Upper lobe of right lung (tissue), 1 donor: Measurements from ENCODE around the gene L3MBTL1. TPM values are rescaled to one million over a fixed set of nuclear protein-coding genes. Genes with fewer than 3 reads are reported as not detected.
A peak's percentile ranks its signal among the peaks of the same experiment; 100 is the strongest.
"Not testable (repeated sequence)": the region's sequence is repeated elsewhere in the genome, so short reads cannot be mapped to it uniquely, and the experiment has no call there.

Experiments used
- ATAC-seq: fragments of 200-7000 bp; cut with Tn5 transposase; one replicate; pipeline ENCODE4 v1.9.1; 2020; ENCODE audit warnings: mild to moderate bottlenecking, moderate library complexity
- DNase-seq: peaks from one replicate; pipeline ENCODE4 v3.0.0-alpha.2; 2020
- H3K27ac ChIP-seq: fragments of 200-600 bp; one replicate; pipeline ENCODE4 v1.8.0; 2022
- H3K27me3 ChIP-seq: fragments of 200-600 bp; one replicate; pipeline ENCODE4 v1.8.0; 2022; ENCODE audit warnings: mild to moderate bottlenecking
- H3K36me3 ChIP-seq: fragments of 200-600 bp; one replicate; pipeline ENCODE4 v1.8.0; 2022
- H3K4me1 ChIP-seq: fragments of 200-600 bp; one replicate; pipeline ENCODE4 v1.8.0; 2022
- H3K4me3 ChIP-seq: fragments of 200-600 bp; one replicate; pipeline ENCODE4 v1.8.0; 2022; ENCODE audit warnings: mild to moderate bottlenecking
- H3K9me3 ChIP-seq: fragments of 200-600 bp; one replicate; pipeline ENCODE4 v1.8.0; 2022
- intact Hi-C: fragments of 100-400 bp; cut with DNase I; formaldehyde crosslinking; loops from one replicate; pipeline ENCODE4 v1.11.0; 2022
- total RNA-seq: library from RNA; stranded (reverse); fragmentation: NEBNext Ultra II Directional; extraction: Animal tissue kit (Norgen Biotek cat#: 25700); gene quantifications from one replicate; pipeline ENCODE4 v1.2.1, GENCODE V29; 2021
- TF ChIP-seq, protein P1 (sequence below): fragments of 200-600 bp; IDR thresholded peaks from one replicate; pipeline ENCODE4 v1.8.0; 2022; ENCODE audit warnings: antibody characterized with exemption
- donor health status: DM: no; HTN: yes; CAD: no; lungs with severe emphysema.

The L3MBTL1 gene
- total RNA-seq, 1 donor from 2014 or later: 12.9 TPM

DNA sequence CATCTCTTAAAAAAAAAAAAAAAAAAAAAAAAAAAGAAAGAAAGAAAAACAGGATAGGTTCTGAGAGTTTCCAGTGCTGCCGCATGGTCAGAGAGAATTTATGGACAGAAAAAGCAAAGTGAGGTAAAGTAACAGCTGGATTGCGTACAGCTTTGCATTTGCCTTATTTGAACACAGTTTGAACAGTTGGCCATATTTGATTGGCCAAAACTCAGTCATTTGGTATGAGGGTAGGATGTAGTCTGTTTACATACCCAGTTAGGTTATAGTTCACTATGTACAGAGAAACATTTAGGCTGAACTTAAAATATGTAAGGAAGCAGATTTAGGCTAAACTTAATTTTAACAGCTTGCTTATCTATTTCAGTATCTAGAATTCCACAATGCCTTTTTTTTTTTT is 17.5 kb upstream of the L3MBTL1 start:
- no peak for ATAC-seq
- Histone ChIP-seq H3K4me3 (no peak overlapping the region), H3K4me1 (no peaks in the 10 kb centered on the region), H3K9me3 (no peaks in the 10 kb centered on the region), H3K36me3 (no peaks in the 10 kb centered on the region), H3K27ac (no peak overlapping the region), H3K27me3 (no peaks in the 10 kb centered on the region)
- TF ChIP-seq, protein P1, sequence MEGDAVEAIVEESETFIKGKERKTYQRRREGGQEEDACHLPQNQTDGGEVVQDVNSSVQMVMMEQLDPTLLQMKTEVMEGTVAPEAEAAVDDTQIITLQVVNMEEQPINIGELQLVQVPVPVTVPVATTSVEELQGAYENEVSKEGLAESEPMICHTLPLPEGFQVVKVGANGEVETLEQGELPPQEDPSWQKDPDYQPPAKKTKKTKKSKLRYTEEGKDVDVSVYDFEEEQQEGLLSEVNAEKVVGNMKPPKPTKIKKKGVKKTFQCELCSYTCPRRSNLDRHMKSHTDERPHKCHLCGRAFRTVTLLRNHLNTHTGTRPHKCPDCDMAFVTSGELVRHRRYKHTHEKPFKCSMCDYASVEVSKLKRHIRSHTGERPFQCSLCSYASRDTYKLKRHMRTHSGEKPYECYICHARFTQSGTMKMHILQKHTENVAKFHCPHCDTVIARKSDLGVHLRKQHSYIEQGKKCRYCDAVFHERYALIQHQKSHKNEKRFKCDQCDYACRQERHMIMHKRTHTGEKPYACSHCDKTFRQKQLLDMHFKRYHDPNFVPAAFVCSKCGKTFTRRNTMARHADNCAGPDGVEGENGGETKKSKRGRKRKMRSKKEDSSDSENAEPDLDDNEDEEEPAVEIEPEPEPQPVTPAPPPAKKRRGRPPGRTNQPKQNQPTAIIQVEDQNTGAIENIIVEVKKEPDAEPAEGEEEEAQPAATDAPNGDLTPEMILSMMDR: no peak
- intact Hi-C loops: no loop called here
- no peak for DNase-seq

DNA sequence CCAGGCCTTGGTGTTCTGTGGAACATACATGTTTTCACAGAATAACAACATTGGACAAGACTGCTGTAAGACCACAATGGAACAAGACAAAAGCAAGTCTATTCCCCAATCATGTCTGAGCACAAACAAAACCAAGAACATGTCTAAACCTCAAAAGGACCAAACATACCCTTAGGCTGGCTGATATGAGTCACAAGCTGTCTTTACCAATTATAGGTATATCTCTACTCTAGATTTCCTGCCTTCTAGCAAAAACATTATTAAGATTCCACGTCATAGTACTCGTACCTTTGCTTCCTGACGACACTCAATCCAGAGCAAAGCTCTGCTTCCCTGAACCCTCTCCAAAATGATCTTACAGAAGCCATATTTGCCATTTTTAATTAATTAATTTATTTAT is 15.4 kb upstream of the L3MBTL1 start:
- ATAC-seq: no peak

DNA sequence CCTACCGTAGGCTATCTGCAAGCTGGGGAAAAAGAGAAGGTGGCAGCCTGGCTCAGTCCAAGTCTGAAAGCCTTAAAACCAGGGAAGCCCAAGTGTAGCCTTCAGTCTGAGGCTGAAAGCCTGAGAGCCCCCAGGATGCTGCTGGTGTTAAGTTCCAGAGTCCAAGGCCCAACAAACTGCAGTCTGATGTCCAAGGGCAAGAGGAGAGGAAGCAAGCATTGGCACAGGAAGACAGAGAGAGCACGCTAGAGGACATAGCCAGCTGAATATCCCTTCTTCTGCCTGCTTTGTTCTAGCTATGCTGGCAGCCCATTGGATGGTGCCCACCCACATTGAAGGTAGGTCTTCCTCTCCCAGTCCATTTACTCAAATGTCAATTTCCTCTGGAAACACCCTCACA is 12.1 kb upstream of the L3MBTL1 start:
- intact Hi-C loops: no loop called here
- DNase-seq (no peak), ATAC-seq (no peak)
- H3K4me3 ChIP-seq: no peak overlapping the region
- no peaks in the 10 kb centered on the region for H3K27me3 ChIP-seq
- no peaks in the 10 kb centered on the region for H3K9me3 ChIP-seq
- H3K27ac ChIP-seq: no peak overlapping the region
- no peaks in the 10 kb centered on the region for H3K4me1 ChIP-seq
- no peaks in the 10 kb centered on the region for H3K36me3 ChIP-seq
- TF ChIP-seq, protein P1: no peak

More for the DNA sequence above, 15.4 kb upstream of the L3MBTL1 start:
- Histone ChIP-seq H3K27me3 (no peaks in the 10 kb centered on the region), H3K27ac (no peak overlapping the region), H3K4me1 (no peaks in the 10 kb centered on the region), H3K4me3 (no peak overlapping the region), H3K36me3 (no peaks in the 10 kb centered on the region), H3K9me3 (no peaks in the 10 kb centered on the region)
- no peak for DNase-seq
- intact Hi-C loops: no loop called here
- TF ChIP-seq, protein P1: no peak

DNA sequence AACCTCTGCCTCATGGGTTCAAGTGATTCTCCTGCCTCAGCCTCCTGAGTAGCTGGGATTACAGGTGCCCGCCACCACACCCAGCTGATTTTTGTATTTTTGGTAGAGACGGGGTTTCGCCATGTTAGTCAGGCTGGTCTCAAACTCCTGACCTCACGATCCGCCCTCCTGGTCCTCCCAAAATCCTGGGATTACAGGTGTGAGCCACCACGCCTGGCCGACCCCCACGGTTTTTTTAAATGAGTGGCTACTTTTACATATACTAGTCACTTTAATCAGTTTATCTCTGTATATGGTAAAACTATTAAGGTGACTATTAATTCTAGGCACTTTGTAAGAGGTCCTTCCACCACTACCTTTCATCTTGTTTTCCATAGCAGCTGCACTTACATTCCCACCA is 5.5 kb upstream of the L3MBTL1 start:
- H3K4me1 ChIP-seq, DNase-seq, intact Hi-C loops, H3K36me3 ChIP-seq, H3K27me3 ChIP-seq, ATAC-seq, H3K4me3 ChIP-seq, H3K9me3 ChIP-seq, H3K27ac ChIP-seq: not testable (repeated sequence)

DNA sequence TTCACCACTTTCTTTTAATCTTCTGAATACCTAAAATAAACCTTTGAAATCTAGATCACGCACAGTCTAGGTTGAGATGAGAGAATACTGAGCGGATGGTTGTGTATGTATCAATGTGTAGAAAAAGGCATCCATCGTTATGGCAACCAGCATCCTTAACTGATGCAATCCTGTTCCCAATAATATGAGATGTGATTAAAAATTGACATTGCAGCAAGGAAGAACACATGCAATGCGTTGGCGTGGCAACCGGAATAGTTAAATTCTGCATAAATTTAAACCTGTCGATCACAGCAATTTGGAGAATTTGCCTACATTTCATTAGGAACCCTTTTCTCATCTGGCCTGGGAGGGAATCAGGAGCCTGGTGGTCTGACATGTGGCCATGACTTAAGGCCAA is 1.3 kb upstream of the L3MBTL1 start:
- Histone ChIP-seq H3K36me3 (no peaks in the 10 kb centered on the region), H3K9me3 (no peaks in the 10 kb centered on the region), H3K27ac (no peak overlapping the region), H3K27me3 (peaks cover 24% of the 10 kb centered on the region), H3K4me3 (no peak overlapping the region), H3K4me1 (no peaks in the 10 kb centered on the region)
- TF ChIP-seq, protein P1: no peak
- DNase-seq: no peak
- ATAC-seq: no peak
- intact Hi-C loops: no loop called here

DNA sequence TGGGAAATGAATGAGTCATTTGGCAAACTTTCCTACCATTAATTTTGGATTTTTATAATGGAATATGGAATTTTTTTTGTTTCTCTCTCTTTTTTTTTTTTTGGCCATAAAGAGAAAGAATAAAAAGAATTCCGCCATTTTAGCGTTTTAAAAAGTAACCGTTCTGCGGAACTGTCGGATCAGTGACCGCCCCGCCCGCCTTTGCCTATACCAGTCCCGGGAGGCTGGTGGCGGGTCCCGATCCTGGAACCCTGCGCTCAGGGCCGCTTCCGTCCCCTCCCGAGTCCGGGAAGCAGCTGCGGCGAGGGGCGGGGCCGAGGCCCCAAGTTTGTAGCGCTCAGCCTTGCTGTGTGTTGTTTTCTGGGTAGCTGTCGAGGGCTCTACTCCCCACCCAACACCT is 609 bp downstream of the L3MBTL1 start:
- peaks cover 24% of the 10 kb centered on the region for H3K27me3 ChIP-seq
- no peaks in the 10 kb centered on the region for H3K9me3 ChIP-seq
- peak overlapping the region; percentile 62 for H3K4me3 ChIP-seq
- TF ChIP-seq, protein P1: no peak
- DNase-seq: no peak
- peaks cover 2% of the 10 kb centered on the region for H3K4me1 ChIP-seq
- peak; percentile 13 for ATAC-seq
- no peaks in the 10 kb centered on the region for H3K36me3 ChIP-seq
- H3K27ac ChIP-seq: no peak overlapping the region
- intact Hi-C loops: no loop called here
